ENCODE measurements around the gene NEDD1.

Gene NEDD1

GRCh38 chr12:96906498-96906848 lies 584 bp upstream of the NEDD1 start:
- FAIRE-seq: no peak

GRCh38 chr12:96907671-96908422 lies 790 bp downstream of the NEDD1 start:
- no peak for FAIRE-seq

GRCh38 chr12:96908423-96908675 lies 1.3 kb downstream of the NEDD1 start:
- FAIRE-seq: no peak

- no peak for FAIRE-seq
Measured at GRCh38 chr12:96912261-96912660, 5.2 kb downstream of the NEDD1 start.

GRCh38 chr12:96912943-96913342 lies 5.9 kb downstream of the NEDD1 start:
- no peak for FAIRE-seq

- FAIRE-seq: no peak
Measured at GRCh38 chr12:96919510-96920210, 12.6 kb downstream of the NEDD1 start.

GRCh38 chr12:96948782-96949181 lies 41.7 kb downstream of the NEDD1 start:
- no peak for FAIRE-seq

- FAIRE-seq: no peak
Measured at GRCh38 chr12:96979532-96979931, 72.5 kb downstream of the NEDD1 start.

- no peak for FAIRE-seq
Measured at GRCh38 chr12:96980991-96981414, 73.9 kb downstream of the NEDD1 start.

- no peak for FAIRE-seq
Measured at GRCh38 chr12:96981911-96982310, 74.9 kb downstream of the NEDD1 start.

- no peak for FAIRE-seq
Measured at GRCh38 chr12:96982671-96983070, 75.6 kb downstream of the NEDD1 start.

- no peak for FAIRE-seq
Measured at GRCh38 chr12:96985515-96986362, 78.7 kb downstream of the NEDD1 start.

GRCh38 chr12:96986883-96987523 lies 79.9 kb downstream of the NEDD1 start:
- peak; percentile 65 for FAIRE-seq

GRCh38 chr12:96988919-96989318 lies 81.9 kb downstream of the NEDD1 start:
- FAIRE-seq: no peak

- FAIRE-seq: no peak
Measured at GRCh38 chr12:96989916-96990315, 82.9 kb downstream of the NEDD1 start.

- no peak for FAIRE-seq
Measured at GRCh38 chr12:96994900-96995299, 87.8 kb downstream of the NEDD1 start.

GRCh38 chr12:96995861-96996260 lies 88.8 kb downstream of the NEDD1 start:
- no peak for FAIRE-seq

- FAIRE-seq: no peak
Measured at GRCh38 chr12:96997797-96998484, 90.9 kb downstream of the NEDD1 start.

GRCh38 chr12:97003276-97003675 lies 96.2 kb downstream of the NEDD1 start:
- FAIRE-seq: no peak

All from endometrium (tissue), 2 donors.